Measurements from ENCODE around the gene ADORA3.

- no peak for TF ChIP-seq CTCF (IDR thresholded peaks at IDR 0.05)
- no peak for TF ChIP-seq NR3C1 (CRISPR knock-in tag; conservative IDR thresholded peaks at IDR 0.05; ENCODE audit: low read depth)
- TF ChIP-seq E2F5 (CRISPR knock-in tag; IDR thresholded peaks at IDR 0.05): no peak
- TF ChIP-seq SP1 (CRISPR knock-in tag; conservative IDR thresholded peaks at IDR 0.05): no peak
- no peak for TF ChIP-seq MAX (CRISPR knock-in tag; IDR thresholded peaks at IDR 0.05)
- no peak for TF ChIP-seq PRDM15 (CRISPR knock-in tag; IDR thresholded peaks at IDR 0.05)
- TF ChIP-seq E2F1 (CRISPR knock-in tag; IDR thresholded peaks at IDR 0.05): no peak
- no peak for TF ChIP-seq CREM (CRISPR knock-in tag; IDR thresholded peaks at IDR 0.05)
- no peak for TF ChIP-seq ERG (CRISPR knock-in tag; IDR thresholded peaks at IDR 0.05)
- TF ChIP-seq FOXK1 (CRISPR knock-in tag; IDR thresholded peaks at IDR 0.05): no peak
- TF ChIP-seq, protein P1, sequence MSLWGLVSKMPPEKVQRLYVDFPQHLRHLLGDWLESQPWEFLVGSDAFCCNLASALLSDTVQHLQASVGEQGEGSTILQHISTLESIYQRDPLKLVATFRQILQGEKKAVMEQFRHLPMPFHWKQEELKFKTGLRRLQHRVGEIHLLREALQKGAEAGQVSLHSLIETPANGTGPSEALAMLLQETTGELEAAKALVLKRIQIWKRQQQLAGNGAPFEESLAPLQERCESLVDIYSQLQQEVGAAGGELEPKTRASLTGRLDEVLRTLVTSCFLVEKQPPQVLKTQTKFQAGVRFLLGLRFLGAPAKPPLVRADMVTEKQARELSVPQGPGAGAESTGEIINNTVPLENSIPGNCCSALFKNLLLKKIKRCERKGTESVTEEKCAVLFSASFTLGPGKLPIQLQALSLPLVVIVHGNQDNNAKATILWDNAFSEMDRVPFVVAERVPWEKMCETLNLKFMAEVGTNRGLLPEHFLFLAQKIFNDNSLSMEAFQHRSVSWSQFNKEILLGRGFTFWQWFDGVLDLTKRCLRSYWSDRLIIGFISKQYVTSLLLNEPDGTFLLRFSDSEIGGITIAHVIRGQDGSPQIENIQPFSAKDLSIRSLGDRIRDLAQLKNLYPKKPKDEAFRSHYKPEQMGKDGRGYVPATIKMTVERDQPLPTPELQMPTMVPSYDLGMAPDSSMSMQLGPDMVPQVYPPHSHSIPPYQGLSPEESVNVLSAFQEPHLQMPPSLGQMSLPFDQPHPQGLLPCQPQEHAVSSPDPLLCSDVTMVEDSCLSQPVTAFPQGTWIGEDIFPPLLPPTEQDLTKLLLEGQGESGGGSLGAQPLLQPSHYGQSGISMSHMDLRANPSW (CRISPR knock-in tag; conservative IDR thresholded peaks at IDR 0.05; ENCODE audit: low read depth): no peak
- TF ChIP-seq PREB (CRISPR knock-in tag; IDR thresholded peaks at IDR 0.05; ENCODE audit: borderline replicate concordance): no peak
Measured at GRCh38 chr1:111540928-111541327, 37.5 kb upstream of the ADORA3 start.
